Prostate gland (tissue), 2 donors: Measurements from ENCODE around the gene RTN4R.

Experiments
- CTCF ChIP-seq, 4 experiments: fragments of 200-600 bp in 2 of 4; fragments of 450-650 bp in 2 of 4; sonication (generic) in 2 of 4; IDR thresholded peaks; 1 replicate in 3 of 4; 2 replicates in 1 of 4; pipeline ENCODE4 v1.5.1; 2016 to 2019; ENCODE audit warnings: antibody characterized with exemption in 4 of 4, mild to moderate bottlenecking in 2 of 4, moderate library complexity in 2 of 4
- POLR2A ChIP-seq: fragments of 450-650 bp; IDR thresholded peaks from one replicate; pipeline ENCODE4 v1.6.1; 2016; ENCODE audit warnings: antibody characterized with exemption, mild to moderate bottlenecking
- POLR2AphosphoS5 ChIP-seq: sonication (generic); formaldehyde crosslinking; IDR thresholded peaks from one replicate; pipeline ENCODE4 v1.6.1; 2017; ENCODE audit warnings: antibody characterized with exemption

- TF ChIP-seq POLR2A: no peak
- TF ChIP-seq POLR2AphosphoS5: no peak
- TF ChIP-seq CTCF (IDR thresholded peaks at IDR 0.05): no peak
Observed at GRCh38 chr22:20280866-20281265, 12.7 kb upstream of the RTN4R start.
